ENCODE data around the gene NUP37.
A peak's percentile ranks its signal among the peaks of the same experiment; 100 is the strongest.
"Not testable (repeated sequence)": the region's sequence is repeated elsewhere in the genome, so short reads cannot be mapped to it uniquely, and the experiment has no call there.

Gene NUP37

GRCh38 chr12:102119674-102120563 is at the start of gene NUP37, which contains the start of gene PARPBP:
Gene NUP37, minus strand, starts transcription at chr12:102120114. Its CDS starts 1,596 bp downstream, at chr12:102118518.
Gene PARPBP, plus strand, starts transcription at chr12:102120183. Its CDS starts 3,706 bp downstream, at chr12:102123889.
- Histone ChIP-seq H3K4me1 (ENCODE audit: control insufficient read depth, insufficient read depth, low read length, unreplicated experiment) (peaks cover 16% of the 10 kb centered on the region), H3K27ac (ENCODE audit: low read depth, low read length) (peak within 1 kb of the TSS; percentile 34), H3K79me2 (ENCODE audit: control insufficient read depth, insufficient read depth, low read length, unreplicated experiment) (peaks cover 51% of the 10 kb centered on the region), H3K36me3 (ENCODE audit: insufficient read depth, low read length) (peaks cover 12% of the 10 kb centered on the region; the same call in 1 of the 2 replicates), H3K4me3 (ENCODE audit: low read depth, low read length) (peak within 1 kb of the TSS; percentile 94), H2AFZ (ENCODE audit: low read length, unreplicated experiment) (peak within 1 kb of the TSS; percentile 94), H3K27me3 (ENCODE audit: insufficient read depth, low read length) (no peaks in the 10 kb centered on the region)

- Histone ChIP-seq H3K4me1 (ENCODE audit: control insufficient read depth, insufficient read depth, low read length, unreplicated experiment) (peaks cover 19% of the 10 kb centered on the region), H3K27ac (ENCODE audit: low read depth, low read length) (peak overlapping the region; percentile 9; the same call in 1 of the 2 replicates), H3K36me3 (ENCODE audit: insufficient read depth, low read length) (no peaks in the 10 kb centered on the region), H3K27me3 (ENCODE audit: insufficient read depth, low read length) (no peaks in the 10 kb centered on the region), H3K4me3 (ENCODE audit: low read depth, low read length) (0 out of 2 replicates have a peak overlapping the region, but pooled peaks have one; percentile 3), H3K79me2 (ENCODE audit: control insufficient read depth, insufficient read depth, low read length, unreplicated experiment) (no peaks in the 10 kb centered on the region), H2AFZ (ENCODE audit: low read length, unreplicated experiment) (peak overlapping the region; percentile 9)
Measured at GRCh38 chr12:102167821-102168604, 48.1 kb upstream of the NUP37 start.

- Histone ChIP-seq H3K36me3 (ENCODE audit: insufficient read depth, low read length) (no peaks in the 10 kb centered on the region), H3K27me3 (ENCODE audit: insufficient read depth, low read length) (no peaks in the 10 kb centered on the region), H3K79me2 (ENCODE audit: control insufficient read depth, insufficient read depth, low read length, unreplicated experiment) (no peaks in the 10 kb centered on the region), H3K4me1 (ENCODE audit: control insufficient read depth, insufficient read depth, low read length, unreplicated experiment) (peaks cover 8% of the 10 kb centered on the region), H3K27ac (ENCODE audit: low read depth, low read length) (no peak overlapping the region), H3K4me3 (ENCODE audit: low read depth, low read length) (no peak overlapping the region), H2AFZ (ENCODE audit: low read length, unreplicated experiment) (no peak overlapping the region)
Measured at GRCh38 chr12:102163383-102163782, 43.5 kb upstream of the NUP37 start.

DNA sequence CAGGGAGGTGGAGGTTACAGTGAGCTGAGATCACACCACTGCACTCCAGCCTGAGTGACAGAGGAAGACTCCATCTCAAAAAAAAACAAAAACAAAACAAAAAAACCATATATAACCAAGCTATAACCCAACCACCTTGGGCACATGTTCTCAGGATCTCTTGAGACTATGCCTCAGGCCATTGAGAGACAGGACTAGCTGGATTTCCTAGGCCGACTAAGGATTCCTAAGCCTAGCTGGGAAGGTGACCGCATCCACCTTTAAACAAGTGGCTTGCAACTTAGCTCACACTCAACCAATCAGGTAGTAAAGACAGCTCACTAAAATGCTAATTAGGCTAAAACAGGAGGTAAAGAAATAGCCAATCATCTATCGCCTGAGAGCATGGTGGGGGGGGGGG is 35.3 kb upstream of the NUP37 start:
- not testable (repeated sequence) for H3K27ac ChIP-seq (ENCODE audit: low read depth, low read length); H3K36me3 ChIP-seq (ENCODE audit: insufficient read depth, low read length); H3K4me1 ChIP-seq (ENCODE audit: control insufficient read depth, insufficient read depth, low read length, unreplicated experiment); H2AFZ ChIP-seq (ENCODE audit: low read length, unreplicated experiment); H3K27me3 ChIP-seq (ENCODE audit: insufficient read depth, low read length); H3K4me3 ChIP-seq (ENCODE audit: low read depth, low read length); H3K79me2 ChIP-seq (ENCODE audit: control insufficient read depth, insufficient read depth, low read length, unreplicated experiment)

GRCh38 chr12:102147062-102147587 is 27.2 kb upstream of the NUP37 start:
- H3K4me3 ChIP-seq (ENCODE audit: low read depth, low read length); H2AFZ ChIP-seq (ENCODE audit: low read length, unreplicated experiment); H3K79me2 ChIP-seq (ENCODE audit: control insufficient read depth, insufficient read depth, low read length, unreplicated experiment); H3K27ac ChIP-seq (ENCODE audit: low read depth, low read length); H3K4me1 ChIP-seq (ENCODE audit: control insufficient read depth, insufficient read depth, low read length, unreplicated experiment); H3K27me3 ChIP-seq (ENCODE audit: insufficient read depth, low read length); H3K36me3 ChIP-seq (ENCODE audit: insufficient read depth, low read length): not testable (repeated sequence)

DNA sequence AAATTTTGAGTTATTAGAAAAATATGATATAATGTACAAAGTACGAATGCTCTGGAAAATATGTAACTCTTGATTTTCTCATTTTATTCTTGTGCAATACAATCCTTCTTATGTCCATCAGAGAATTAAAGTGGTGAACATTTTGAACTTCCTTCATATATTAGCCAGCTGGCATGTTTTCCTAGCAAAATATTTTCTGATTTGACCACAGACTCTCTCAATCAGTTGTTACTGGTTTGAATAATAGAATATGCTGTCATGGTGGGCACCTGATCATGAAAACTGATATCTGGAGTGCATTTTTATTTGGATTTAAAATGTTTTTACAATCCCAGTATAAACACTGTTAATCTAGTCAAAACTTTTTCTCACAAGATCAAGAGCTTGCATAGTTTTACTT is 24.3 kb upstream of the NUP37 start:
- Histone ChIP-seq H3K4me3 (ENCODE audit: low read depth, low read length) (no peak overlapping the region), H3K4me1 (ENCODE audit: control insufficient read depth, insufficient read depth, low read length, unreplicated experiment) (no peaks in the 10 kb centered on the region), H3K79me2 (ENCODE audit: control insufficient read depth, insufficient read depth, low read length, unreplicated experiment) (no peaks in the 10 kb centered on the region), H3K36me3 (ENCODE audit: insufficient read depth, low read length) (0 out of 2 replicates have a peak, but pooled peaks cover 6% of the 10 kb centered on the region), H3K27me3 (ENCODE audit: insufficient read depth, low read length) (no peaks in the 10 kb centered on the region), H2AFZ (ENCODE audit: low read length, unreplicated experiment) (no peak overlapping the region), H3K27ac (ENCODE audit: low read depth, low read length) (no peak overlapping the region)

DNA sequence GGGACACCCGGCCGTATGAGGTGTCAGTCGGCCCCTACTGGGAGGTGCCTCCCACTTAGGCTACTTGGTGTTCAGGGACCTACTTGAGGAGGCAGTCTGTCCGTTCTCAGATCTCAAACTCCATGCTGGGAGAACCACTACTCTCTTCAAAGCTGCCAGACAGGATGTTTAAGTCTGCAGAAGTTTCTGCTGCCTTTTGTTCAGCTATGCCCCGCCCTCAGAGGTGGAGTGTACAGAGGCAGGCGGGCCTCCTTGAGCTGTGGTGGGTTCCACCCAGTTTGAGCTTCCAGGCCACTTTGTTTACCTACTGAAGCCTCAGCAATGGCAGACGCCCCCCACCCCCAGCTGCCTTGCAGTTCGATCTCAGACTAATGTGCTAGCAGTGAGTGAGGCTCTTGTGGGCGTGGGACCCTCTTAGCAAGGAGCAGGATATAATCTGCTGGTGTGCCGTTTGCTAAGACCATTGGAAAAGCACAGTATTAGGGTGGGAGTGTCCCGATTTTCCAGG is 23.0 kb upstream of the NUP37 start:
- not testable (repeated sequence) for H3K79me2 ChIP-seq (ENCODE audit: control insufficient read depth, insufficient read depth, low read length, unreplicated experiment); H3K4me1 ChIP-seq (ENCODE audit: control insufficient read depth, insufficient read depth, low read length, unreplicated experiment); H3K27me3 ChIP-seq (ENCODE audit: insufficient read depth, low read length); H3K27ac ChIP-seq (ENCODE audit: low read depth, low read length); H3K36me3 ChIP-seq (ENCODE audit: insufficient read depth, low read length); H3K4me3 ChIP-seq (ENCODE audit: low read depth, low read length); H2AFZ ChIP-seq (ENCODE audit: low read length, unreplicated experiment)

GRCh38 chr12:102137619-102138018 is 17.7 kb upstream of the NUP37 start:
- H3K27ac ChIP-seq (ENCODE audit: low read depth, low read length); H3K27me3 ChIP-seq (ENCODE audit: insufficient read depth, low read length); H3K36me3 ChIP-seq (ENCODE audit: insufficient read depth, low read length); H3K4me3 ChIP-seq (ENCODE audit: low read depth, low read length); H2AFZ ChIP-seq (ENCODE audit: low read length, unreplicated experiment); H3K79me2 ChIP-seq (ENCODE audit: control insufficient read depth, insufficient read depth, low read length, unreplicated experiment); H3K4me1 ChIP-seq (ENCODE audit: control insufficient read depth, insufficient read depth, low read length, unreplicated experiment): not testable (repeated sequence)

GRCh38 chr12:102131442-102131841 is 11.5 kb upstream of the NUP37 start:
- H3K36me3 ChIP-seq (ENCODE audit: insufficient read depth, low read length) = peaks cover 12% of the 10 kb centered on the region

GRCh38 chr12:102130720-102131119 is 10.8 kb upstream of the NUP37 start:
- not testable (repeated sequence) for H3K27me3 ChIP-seq (ENCODE audit: insufficient read depth, low read length); H3K4me1 ChIP-seq (ENCODE audit: control insufficient read depth, insufficient read depth, low read length, unreplicated experiment); H2AFZ ChIP-seq (ENCODE audit: low read length, unreplicated experiment); H3K27ac ChIP-seq (ENCODE audit: low read depth, low read length); H3K4me3 ChIP-seq (ENCODE audit: low read depth, low read length); H3K79me2 ChIP-seq (ENCODE audit: control insufficient read depth, insufficient read depth, low read length, unreplicated experiment)
- peaks cover 11% of the 10 kb centered on the region for H3K36me3 ChIP-seq (ENCODE audit: insufficient read depth, low read length)

More at GRCh38 chr12:102131442-102131841, 11.5 kb upstream of the NUP37 start:
- not testable (repeated sequence) for H3K4me1 ChIP-seq (ENCODE audit: control insufficient read depth, insufficient read depth, low read length, unreplicated experiment); H2AFZ ChIP-seq (ENCODE audit: low read length, unreplicated experiment); H3K27me3 ChIP-seq (ENCODE audit: insufficient read depth, low read length); H3K79me2 ChIP-seq (ENCODE audit: control insufficient read depth, insufficient read depth, low read length, unreplicated experiment); H3K27ac ChIP-seq (ENCODE audit: low read depth, low read length); H3K4me3 ChIP-seq (ENCODE audit: low read depth, low read length)

Measured in ACC112 (cell line).